HG03432 (cell line): ENCODE results near the gene DCUN1D3.

Experiments used
- ATAC-seq: cut with Tn5 transposase; IDR thresholded peaks from one replicate; pipeline ENCODE4 v1.9.1; 2021; ENCODE audit warnings: mild to moderate bottlenecking, moderate library complexity; ENCODE audit not compliant: unreplicated experiment

DCUN1D3 gene

GRCh38 chr16:20920091-20920490, 19.9 kb upstream of the DCUN1D3 start:
- ATAC-seq: no peak

GRCh38 chr16:20918486-20919239, 18.5 kb upstream of the DCUN1D3 start:
- no peak for ATAC-seq

GRCh38 chr16:20916942-20917341, 16.8 kb upstream of the DCUN1D3 start:
- ATAC-seq: no peak

GRCh38 chr16:20916289-20916688, 16.1 kb upstream of the DCUN1D3 start:
- ATAC-seq: no peak

GRCh38 chr16:20911361-20911760, 11.2 kb upstream of the DCUN1D3 start:
- ATAC-seq: no peak

- no peak for ATAC-seq
Measured at GRCh38 chr16:20910781-20911321, 10.7 kb upstream of the DCUN1D3 start.

GRCh38 chr16:20906341-20907255, 6.4 kb upstream of the DCUN1D3 start:
- ATAC-seq: no peak

- ATAC-seq: no peak
Measured at GRCh38 chr16:20905576-20905975, 5.4 kb upstream of the DCUN1D3 start.

GRCh38 chr16:20904507-20905081, 4.4 kb upstream of the DCUN1D3 start:
- no peak for ATAC-seq

GRCh38 chr16:20903899-20904506, 3.8 kb upstream of the DCUN1D3 start:
- no peak for ATAC-seq

- no peak for ATAC-seq
Measured at GRCh38 chr16:20903116-20903898, 3.1 kb upstream of the DCUN1D3 start.

GRCh38 chr16:20902426-20902825, 2.3 kb upstream of the DCUN1D3 start:
- no peak for ATAC-seq

GRCh38 chr16:20901436-20902112, 1.4 kb upstream of the DCUN1D3 start:
- ATAC-seq: peak; percentile 21

GRCh38 chr16:20901068-20901435, 894 bp upstream of the DCUN1D3 start:
- ATAC-seq: peak; percentile 4

GRCh38 chr16:20899477-20900298, 470 bp downstream of the DCUN1D3 start:
- ATAC-seq: peak; percentile 1

- ATAC-seq: no peak
Measured at GRCh38 chr16:20899071-20899470, 1.1 kb downstream of the DCUN1D3 start.

GRCh38 chr16:20897922-20898321, 2.2 kb downstream of the DCUN1D3 start:
- ATAC-seq: no peak

GRCh38 chr16:20897253-20897897, 2.8 kb downstream of the DCUN1D3 start:
- no peak for ATAC-seq
